Liver (tissue), 3 donors: Measurements from ENCODE around the gene PCBP4.

Source experiments
- CTCF ChIP-seq: fragments of 150-350 bp; IDR thresholded peaks from 2 replicates; pipeline ENCODE4 v1.5.1; 2017; ENCODE audit warnings: improper control_type of control experiment, low read depth, low read length; ENCODE audit not compliant: missing input control
- EGR1 ChIP-seq, 2 donors: IDR thresholded peaks; 2 replicates each; pipeline ENCODE4 v1.6.1; 2016 to 2018; ENCODE audit warnings: antibody characterized with exemption in 2 of 2, low read depth in 2 of 2
- YY1 ChIP-seq: IDR thresholded peaks from 2 replicates; pipeline ENCODE4 v1.6.1; 2016; ENCODE audit warnings: antibody characterized with exemption, mild to moderate bottlenecking
- donor health status: healthy.
- donor health status: healthy.

- no peak for TF ChIP-seq CTCF
- TF ChIP-seq YY1, result no peak
- TF ChIP-seq EGR1 (IDR thresholded peaks at IDR 0.05; ENCODE audit: low read depth in 2 of 2), result no peak
Measured at GRCh38 chr3:51994530-51994929, 27.3 kb upstream of the PCBP4 start.
